Measurements from ENCODE around the gene CLEC2L.
"Not testable (repeated sequence)": the region's sequence is repeated elsewhere in the genome, so short reads cannot be mapped to it uniquely, and the experiment has no call there.

CLEC2L gene

GRCh38 chr7:139541600-139542307, 18.3 kb downstream of the CLEC2L start:
- ChIA-PET POLR2A (no interaction called here), CTCF (interaction anchor here (0.5 to 1.3 kb wide), 2 partner anchors 13 to 94 kb away, joined by 4 to 5 read pairs; no protein-coding TSS in a partner anchor)
- no peak for TF ChIP-seq L3MBTL2 (conservative IDR thresholded peaks at IDR 0.05)
- no peak for TF ChIP-seq FOXK2 (IDR thresholded peaks at IDR 0.05)
- TF ChIP-seq ZNF384 (IDR thresholded peaks at IDR 0.05): no peak
- TF ChIP-seq PKNOX1 (IDR thresholded peaks at IDR 0.05): no peak
- no peak for TF ChIP-seq SUZ12 (IDR thresholded peaks at IDR 0.05)
- no peak for TF ChIP-seq SP1 (IDR thresholded peaks at IDR 0.05)
- no peak for TF ChIP-seq NFRKB (IDR thresholded peaks at IDR 0.05)
- no peak for TF ChIP-seq BHLHE40 (IDR thresholded peaks at IDR 0.05; ENCODE audit: borderline replicate concordance)

GRCh38 chr7:139542308-139543151, 19.0 kb downstream of the CLEC2L start:
- TF ChIP-seq L3MBTL2 (conservative IDR thresholded peaks at IDR 0.05): no peak
- no peak for TF ChIP-seq FOXA1 (IDR thresholded peaks at IDR 0.05)
- no peak for TF ChIP-seq TARDBP (IDR thresholded peaks at IDR 0.05)
- TF ChIP-seq BHLHE40 (IDR thresholded peaks at IDR 0.05; ENCODE audit: borderline replicate concordance): no peak
- no peak for TF ChIP-seq ARNT (IDR thresholded peaks at IDR 0.05)
- TF ChIP-seq HDGF (IDR thresholded peaks at IDR 0.05; ENCODE audit: borderline replicate concordance): no peak
- TF ChIP-seq CTBP1 (IDR thresholded peaks at IDR 0.05; ENCODE audit: borderline replicate concordance): no peak
- no peak for TF ChIP-seq ELF4 (IDR thresholded peaks at IDR 0.05)
- no peak for TF ChIP-seq FOXM1 (IDR thresholded peaks at IDR 0.05; ENCODE audit: borderline replicate concordance)
- ChIA-PET CTCF (interaction anchor here (1.3 kb wide), 1 partner anchor 12 kb away, joined by 5 read pairs; no protein-coding TSS in a partner anchor), POLR2A (no interaction called here)
- DNase-seq (ENCODE audit: extremely low spot score): no peak

More at GRCh38 chr7:139541600-139542307, 18.3 kb downstream of the CLEC2L start:
- no peak for DNase-seq (ENCODE audit: extremely low spot score)

GRCh38 chr7:139543801-139544603, 20.5 kb downstream of the CLEC2L start:
- CTCF ChIA-PET: no interaction called here
- peak; percentile 59 for DNase-seq (ENCODE audit: extremely low spot score)
- TF ChIP-seq CTBP1 (IDR thresholded peaks at IDR 0.05; ENCODE audit: borderline replicate concordance) (no peak), L3MBTL2 (conservative IDR thresholded peaks at IDR 0.05) (no peak), SUZ12 (IDR thresholded peaks at IDR 0.05) (no peak), BHLHE40 (IDR thresholded peaks at IDR 0.05; ENCODE audit: borderline replicate concordance) (no peak), ZNF384 (IDR thresholded peaks at IDR 0.05) (no peak), FOXK2 (IDR thresholded peaks at IDR 0.05) (no peak), TARDBP (IDR thresholded peaks at IDR 0.05) (no peak), FOXM1 (IDR thresholded peaks at IDR 0.05; ENCODE audit: borderline replicate concordance) (no peak), SP1 (IDR thresholded peaks at IDR 0.05) (no peak), NFRKB (IDR thresholded peaks at IDR 0.05) (no peak), LEF1 (IDR thresholded peaks at IDR 0.05; ENCODE audit: borderline replicate concordance) (no peak), ARNT (IDR thresholded peaks at IDR 0.05) (no peak), HDGF (IDR thresholded peaks at IDR 0.05; ENCODE audit: borderline replicate concordance) (no peak), FOXA1 (IDR thresholded peaks at IDR 0.05) (no peak), PKNOX1 (IDR thresholded peaks at IDR 0.05) (no peak), ELF4 (IDR thresholded peaks at IDR 0.05) (no peak)
- POLR2A ChIA-PET: no interaction called here

- DNase-seq (ENCODE audit: extremely low spot score): no peak
- POLR2A ChIA-PET: no interaction called here
- CTCF ChIA-PET: no interaction called here
- TF ChIP-seq ZNF384 (IDR thresholded peaks at IDR 0.05): no peak
- no peak for TF ChIP-seq FOXK2 (IDR thresholded peaks at IDR 0.05)
- no peak for TF ChIP-seq ELF4 (IDR thresholded peaks at IDR 0.05)
- TF ChIP-seq L3MBTL2 (conservative IDR thresholded peaks at IDR 0.05): no peak
Measured at GRCh38 chr7:139544645-139545044, 21.2 kb downstream of the CLEC2L start.

GRCh38 chr7:139548302-139549028, 25.0 kb downstream of the CLEC2L start:
- ChIA-PET CTCF (interaction anchor here (0.6 kb wide), 1 partner anchor 311 kb away, joined by 6 read pairs; no protein-coding TSS in a partner anchor), POLR2A (interaction anchor here (0.8 kb wide), 1 partner anchor 426 kb away, joined by 3 read pairs; no protein-coding TSS in a partner anchor)
- TF ChIP-seq SUZ12 (IDR thresholded peaks at IDR 0.05) (no peak), SP1 (IDR thresholded peaks at IDR 0.05) (no peak), NFRKB (IDR thresholded peaks at IDR 0.05) (no peak), FOXA1 (IDR thresholded peaks at IDR 0.05) (no peak), PKNOX1 (IDR thresholded peaks at IDR 0.05) (no peak), L3MBTL2 (conservative IDR thresholded peaks at IDR 0.05) (no peak), CTBP1 (IDR thresholded peaks at IDR 0.05; ENCODE audit: borderline replicate concordance) (no peak)
- DNase-seq (ENCODE audit: extremely low spot score): no peak

GRCh38 chr7:139553991-139554700, 30.7 kb downstream of the CLEC2L start:
- CTCF ChIA-PET: interaction anchor here (0.9 to 1.6 kb wide), 3 partner anchors 11 to 43 kb away, joined by 3 to 5 read pairs (median 5); no protein-coding TSS in a partner anchor
- POLR2A ChIA-PET: not testable (repeated sequence)

More at GRCh38 chr7:139553991-139554700, 30.7 kb downstream of the CLEC2L start:
- not testable (repeated sequence) for DNase-seq (ENCODE audit: extremely low spot score)
